Stimulated activated naive CD8-positive, alpha-beta T cell treated with anti-CD3 and anti-CD28 coated beads, Interleukin-15, amount 100 ng/mL, for 72 hours (primary cell): ENCODE measurements around the gene TERT.

Source experiments
- ATAC-seq: fragments of 150-1000 bp; cut with Tn5 transposase; 2 replicates; pipeline ENCODE4 v1.10.0; 2021; ENCODE audit warnings: mild to moderate bottlenecking, moderate library complexity
- DNase-seq, 2 donors: peaks; one replicate each; pipeline ENCODE4 v3.0.0; 2021 to 2022
- H3K27ac Mint-ChIP-seq, 2 donors: one replicate each; pipeline ENCODE4 v1.8.0; 2022; ENCODE audit warnings: mild to moderate bottlenecking in 2 of 2, mixed read lengths in 2 of 2, moderate library complexity in 2 of 2
- H3K27me3 Mint-ChIP-seq: one replicate; pipeline ENCODE4 v1.8.0; 2022; ENCODE audit warnings: mixed read lengths
- H3K4me1 Mint-ChIP-seq: one replicate; pipeline ENCODE4 v1.8.0; 2022; ENCODE audit warnings: mild to moderate bottlenecking, mixed read lengths
- H3K4me3 Mint-ChIP-seq, 2 donors: one replicate each; pipeline ENCODE4 v1.8.0; 2022; ENCODE audit warnings: mild to moderate bottlenecking in 2 of 2, mixed read lengths in 2 of 2, moderate library complexity in 1 of 2
- H3K9me3 Mint-ChIP-seq, 2 donors: one replicate each; pipeline ENCODE4 v1.8.0; 2022; ENCODE audit warnings: mixed read lengths in 2 of 2

TERT gene

DNA sequence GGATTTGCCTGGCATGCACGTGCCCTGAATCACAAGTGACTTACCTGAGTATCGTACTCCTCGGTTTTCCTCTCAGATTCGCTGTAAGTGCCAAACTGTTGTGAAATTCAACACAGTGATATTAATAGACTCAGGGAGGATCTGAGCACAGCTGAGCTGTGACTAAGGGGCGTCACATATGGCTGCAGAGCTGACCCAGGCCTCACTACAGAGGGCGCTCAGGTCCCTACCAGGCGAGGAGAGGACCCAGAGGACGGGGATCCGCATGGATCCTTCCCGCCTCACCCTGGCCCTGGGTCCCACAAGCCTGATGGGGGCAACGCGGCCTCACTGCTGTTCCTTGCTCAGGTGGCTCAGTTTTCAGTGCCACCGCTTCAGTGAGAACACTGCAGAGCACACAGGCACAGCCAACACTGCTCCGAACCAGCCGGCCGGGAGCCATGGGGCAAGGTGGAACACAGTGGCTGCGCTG is 29.9 kb upstream of the TERT start:
- DNase-seq = no peak
- Mint-ChIP-seq H3K4me1 (no peaks in the 10 kb centered on the region), H3K27ac (no peak overlapping the region), H3K4me3 (no peak overlapping the region), H3K9me3 (no peaks in the 10 kb centered on the region), H3K27me3 (no peaks in the 10 kb centered on the region)
- ATAC-seq = no peak

DNA sequence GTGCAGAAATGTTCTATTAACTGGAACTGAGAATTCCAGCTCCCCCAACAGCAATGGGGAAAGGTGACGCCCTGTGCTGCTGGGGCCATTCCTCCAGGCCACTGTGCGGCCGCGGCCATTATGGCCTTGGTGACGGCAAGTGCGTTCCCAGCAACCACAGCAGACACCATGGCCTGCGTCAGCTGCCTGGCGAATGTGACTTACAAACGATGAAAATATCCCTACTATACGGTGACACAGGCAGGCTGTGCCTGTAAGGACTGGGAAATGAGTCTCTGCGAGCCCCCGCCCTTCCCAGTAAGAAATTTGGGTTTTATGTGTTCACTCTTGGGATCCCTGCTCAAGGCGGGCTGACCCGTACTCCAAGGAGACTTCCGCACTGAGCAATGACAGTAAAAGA is 29.4 kb upstream of the TERT start:
- H3K27ac Mint-ChIP-seq = no peak overlapping the region
- H3K27me3 Mint-ChIP-seq = no peaks in the 10 kb centered on the region
- DNase-seq = no peak
- H3K4me1 Mint-ChIP-seq = no peaks in the 10 kb centered on the region
- H3K4me3 Mint-ChIP-seq = no peak overlapping the region
- no peaks in the 10 kb centered on the region for H3K9me3 Mint-ChIP-seq
- no peak for ATAC-seq

GRCh38 chr5:1323803-1324173 is 28.9 kb upstream of the TERT start:
- Mint-ChIP-seq H3K9me3 (no peaks in the 10 kb centered on the region), H3K27ac (no peak overlapping the region), H3K27me3 (no peaks in the 10 kb centered on the region), H3K4me1 (peaks cover 3% of the 10 kb centered on the region), H3K4me3 (no peak overlapping the region)
- ATAC-seq = no peak
- DNase-seq = no peak

- Mint-ChIP-seq H3K9me3 (no peaks in the 10 kb centered on the region), H3K4me3 (no peak overlapping the region), H3K4me1 (peaks cover 9% of the 10 kb centered on the region), H3K27ac (no peak overlapping the region), H3K27me3 (no peaks in the 10 kb centered on the region)
- ATAC-seq (no peak), DNase-seq (no peak)
Measured at GRCh38 chr5:1322955-1323802, 28.3 kb upstream of the TERT start.

DNA sequence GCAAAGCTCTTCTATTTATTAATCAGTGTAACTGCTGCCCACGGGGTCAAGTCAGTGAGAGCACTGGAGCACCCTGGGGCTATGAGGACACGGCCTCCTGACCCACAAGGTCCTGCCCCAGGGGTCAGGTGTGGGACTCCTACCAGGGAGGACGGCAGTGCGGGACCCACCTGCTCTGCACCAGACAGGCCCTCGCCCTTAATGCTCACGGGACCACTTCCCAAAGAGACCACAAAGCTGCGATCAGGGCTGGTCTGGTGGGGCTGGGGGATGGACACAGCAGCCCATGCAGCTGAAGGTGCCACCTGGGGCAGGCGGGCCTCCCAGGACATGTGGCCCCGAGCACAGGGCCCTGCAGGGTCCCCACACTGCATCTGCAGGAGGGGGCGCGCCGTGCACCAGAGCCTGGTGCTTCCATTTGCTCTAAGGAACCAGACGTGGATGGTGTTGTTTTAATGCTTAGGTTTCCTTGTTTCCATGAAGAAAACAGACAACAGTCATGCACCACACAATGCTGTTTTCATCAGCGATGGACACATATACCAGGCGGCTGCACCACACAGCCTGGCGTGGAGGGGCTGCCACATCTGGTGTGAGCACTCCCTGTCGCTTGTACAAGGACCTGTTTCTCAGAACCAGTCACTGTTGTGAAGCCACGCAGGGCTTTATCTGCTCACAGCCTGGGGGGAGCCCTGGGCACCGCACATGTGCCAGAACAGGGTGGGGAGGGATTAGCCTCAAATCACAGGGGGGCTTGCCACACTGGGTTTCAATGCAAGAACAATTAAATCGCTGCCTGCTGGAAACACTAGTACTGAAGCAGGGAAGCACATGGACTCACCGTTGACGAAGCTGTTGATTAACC is 27.4 kb upstream of the TERT start:
- peak; percentile 34 for ATAC-seq
- Mint-ChIP-seq H3K27ac (peak overlapping the region in 1 of 2 donors; percentile 19), H3K27me3 (no peaks in the 10 kb centered on the region), H3K4me1 (peaks cover 16% of the 10 kb centered on the region), H3K4me3 (no peak overlapping the region), H3K9me3 (no peaks in the 10 kb centered on the region)
- DNase-seq = no peak

DNA sequence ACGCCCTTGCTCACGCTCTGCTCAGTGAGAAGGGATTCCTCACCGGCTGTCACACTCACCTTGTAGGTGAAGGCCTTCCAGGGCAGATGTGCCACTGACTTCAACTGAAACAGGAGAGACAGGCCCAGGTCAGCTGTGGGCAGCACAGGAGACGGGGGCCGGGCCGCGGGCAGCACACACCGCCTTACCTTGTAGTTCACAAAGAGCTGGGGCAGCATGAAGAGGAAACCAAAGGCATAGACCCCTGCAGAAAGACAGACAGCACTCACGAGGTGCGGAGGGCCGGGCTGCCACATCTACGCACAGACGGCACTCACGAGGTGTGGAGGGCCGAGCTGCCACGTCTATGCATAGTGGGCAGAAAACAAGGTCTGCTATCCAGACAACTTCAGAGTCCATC is 26.7 kb upstream of the TERT start:
- no peaks in the 10 kb centered on the region for H3K27me3 Mint-ChIP-seq
- no peak overlapping the region for H3K4me3 Mint-ChIP-seq
- ATAC-seq (no peak), DNase-seq (no peak)
- H3K27ac Mint-ChIP-seq = no peak overlapping the region
- peaks cover 23% of the 10 kb centered on the region for H3K4me1 Mint-ChIP-seq
- no peaks in the 10 kb centered on the region for H3K9me3 Mint-ChIP-seq

GRCh38 chr5:1320436-1321344 is 25.8 kb upstream of the TERT start:
- no peak overlapping the region for H3K4me3 Mint-ChIP-seq
- peaks cover 32% of the 10 kb centered on the region for H3K4me1 Mint-ChIP-seq
- H3K27ac Mint-ChIP-seq = no peak overlapping the region
- no peak for ATAC-seq
- DNase-seq = no peak
- H3K27me3 Mint-ChIP-seq = no peaks in the 10 kb centered on the region
- no peaks in the 10 kb centered on the region for H3K9me3 Mint-ChIP-seq

DNA sequence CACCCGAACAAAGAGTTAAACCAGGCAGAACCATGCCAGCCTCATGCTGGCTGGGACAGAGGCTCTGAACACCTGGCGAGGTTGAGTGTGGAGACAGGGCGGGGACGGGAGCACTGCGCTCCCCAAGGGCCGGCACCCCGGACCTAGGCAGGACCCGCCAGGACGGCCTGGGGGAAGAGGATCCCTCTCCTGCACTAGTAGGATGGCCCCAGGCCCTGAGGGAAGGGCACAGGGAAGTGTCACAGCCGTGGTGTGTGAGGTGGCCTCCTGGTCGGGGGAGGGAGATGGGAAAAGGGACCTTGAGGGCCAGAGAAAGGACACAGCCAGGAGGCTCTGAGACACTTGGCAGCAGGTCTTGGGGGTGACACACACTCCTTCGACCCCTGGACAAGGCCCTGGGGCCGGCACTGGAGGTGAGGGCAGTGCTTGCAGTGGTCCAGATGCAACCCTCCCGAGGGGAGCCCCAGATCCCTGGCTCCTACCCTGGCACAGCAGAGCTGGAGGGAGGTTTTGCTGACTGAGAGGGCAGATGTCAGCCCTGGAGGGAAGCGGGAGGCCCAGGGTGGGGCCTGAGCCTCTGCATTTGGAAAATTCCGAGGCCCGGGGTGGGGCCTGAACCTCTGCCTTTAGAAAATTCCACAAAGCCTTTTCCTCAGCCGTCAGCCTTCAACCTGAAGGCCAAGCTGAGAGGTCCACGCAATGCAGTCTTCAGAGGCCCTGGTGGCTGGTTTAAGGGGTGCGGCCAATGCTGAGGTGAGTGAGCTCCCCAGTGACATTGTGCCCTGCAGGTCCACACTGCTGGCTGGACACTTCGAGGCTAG is 24.8 kb upstream of the TERT start:
- no peaks in the 10 kb centered on the region for H3K27me3 Mint-ChIP-seq
- H3K4me1 Mint-ChIP-seq = peaks cover 42% of the 10 kb centered on the region
- H3K4me3 Mint-ChIP-seq = no peak overlapping the region
- H3K9me3 Mint-ChIP-seq = no peaks in the 10 kb centered on the region
- no peak for DNase-seq
- no peak overlapping the region for H3K27ac Mint-ChIP-seq
- no peak for ATAC-seq

DNA sequence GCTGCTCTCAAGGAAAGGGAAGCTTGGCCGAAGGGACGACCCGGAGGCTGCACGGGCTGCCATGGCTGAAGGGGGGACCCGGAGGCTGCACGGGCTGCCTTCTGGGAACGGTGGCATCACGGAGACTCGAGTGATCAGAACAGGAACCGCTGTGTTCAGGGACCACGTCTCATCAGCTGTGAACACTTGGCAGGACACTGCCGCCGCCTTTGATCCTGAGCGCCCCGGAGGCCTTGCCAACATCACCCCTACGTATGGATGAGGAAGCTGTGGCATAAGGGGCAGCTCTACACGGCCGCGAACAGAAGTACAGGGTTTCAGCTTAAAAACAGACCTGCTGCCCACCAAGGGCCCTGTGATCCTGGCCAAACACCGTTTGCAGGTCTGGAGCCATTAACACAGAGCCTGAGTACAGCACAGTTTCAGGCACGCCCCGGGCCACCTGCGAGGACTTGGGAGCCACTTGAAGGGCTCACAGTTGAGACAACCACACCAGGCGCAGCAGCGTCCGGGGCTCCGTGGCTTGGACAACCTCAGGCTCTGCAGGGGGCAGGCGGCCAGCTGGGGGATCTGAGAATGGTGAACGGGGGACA is 23.9 kb upstream of the TERT start:
- Mint-ChIP-seq H3K4me1 (peaks cover 51% of the 10 kb centered on the region), H3K4me3 (no peak overlapping the region), H3K9me3 (no peaks in the 10 kb centered on the region), H3K27ac (no peak overlapping the region), H3K27me3 (peaks cover 7% of the 10 kb centered on the region)
- DNase-seq (no peak), ATAC-seq (no peak)

GRCh38 chr5:1317921-1318565 is 23.2 kb upstream of the TERT start:
- Mint-ChIP-seq H3K27me3 (peaks cover 10% of the 10 kb centered on the region), H3K27ac (no peak overlapping the region), H3K4me3 (no peak overlapping the region), H3K9me3 (no peaks in the 10 kb centered on the region), H3K4me1 (peaks cover 59% of the 10 kb centered on the region)
- no peak for DNase-seq
- ATAC-seq = no peak

DNA sequence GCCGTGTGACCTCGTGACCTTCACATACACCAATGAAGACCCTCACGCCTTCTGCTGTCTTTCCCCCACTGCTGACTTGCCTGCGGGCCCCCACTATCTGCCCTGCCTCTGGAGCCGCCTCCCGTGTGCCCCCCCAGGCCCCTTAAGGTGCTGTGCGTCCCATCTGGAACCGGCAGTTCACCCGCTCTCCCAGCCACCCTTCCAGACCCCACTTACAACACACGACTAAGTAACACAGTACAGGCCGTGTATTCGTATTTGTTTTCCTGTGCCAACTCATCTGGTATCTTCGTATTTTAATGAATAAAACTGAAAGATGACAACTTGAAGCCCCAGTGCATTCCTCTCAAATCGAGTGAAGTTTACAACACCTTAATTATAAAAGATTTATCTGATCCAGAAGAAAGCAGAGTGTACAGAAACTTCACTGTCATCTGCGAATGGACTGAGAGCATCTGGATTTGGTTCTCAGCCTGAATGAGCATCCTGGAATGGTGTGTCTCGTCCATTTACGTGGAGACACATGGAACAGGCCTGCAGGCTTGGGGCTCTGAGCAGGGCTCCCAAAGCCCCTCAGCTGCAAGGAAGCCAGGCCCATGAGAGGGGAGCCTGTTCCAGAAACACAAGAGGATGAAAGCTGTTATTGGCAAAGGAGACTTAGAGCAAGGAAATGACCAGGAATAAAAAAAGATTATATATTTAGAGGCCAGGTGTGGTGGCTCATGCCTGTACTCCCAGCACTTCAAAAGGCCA is 21.9 kb upstream of the TERT start:
- Mint-ChIP-seq H3K27me3 (peaks cover 10% of the 10 kb centered on the region), H3K9me3 (no peaks in the 10 kb centered on the region), H3K27ac (peak overlapping the region; percentile 8 to 72), H3K4me3 (peak overlapping the region; percentile 69 to 82), H3K4me1 (peaks cover 71% of the 10 kb centered on the region)
- ATAC-seq (peak; percentile 1), DNase-seq (no peak)

DNA sequence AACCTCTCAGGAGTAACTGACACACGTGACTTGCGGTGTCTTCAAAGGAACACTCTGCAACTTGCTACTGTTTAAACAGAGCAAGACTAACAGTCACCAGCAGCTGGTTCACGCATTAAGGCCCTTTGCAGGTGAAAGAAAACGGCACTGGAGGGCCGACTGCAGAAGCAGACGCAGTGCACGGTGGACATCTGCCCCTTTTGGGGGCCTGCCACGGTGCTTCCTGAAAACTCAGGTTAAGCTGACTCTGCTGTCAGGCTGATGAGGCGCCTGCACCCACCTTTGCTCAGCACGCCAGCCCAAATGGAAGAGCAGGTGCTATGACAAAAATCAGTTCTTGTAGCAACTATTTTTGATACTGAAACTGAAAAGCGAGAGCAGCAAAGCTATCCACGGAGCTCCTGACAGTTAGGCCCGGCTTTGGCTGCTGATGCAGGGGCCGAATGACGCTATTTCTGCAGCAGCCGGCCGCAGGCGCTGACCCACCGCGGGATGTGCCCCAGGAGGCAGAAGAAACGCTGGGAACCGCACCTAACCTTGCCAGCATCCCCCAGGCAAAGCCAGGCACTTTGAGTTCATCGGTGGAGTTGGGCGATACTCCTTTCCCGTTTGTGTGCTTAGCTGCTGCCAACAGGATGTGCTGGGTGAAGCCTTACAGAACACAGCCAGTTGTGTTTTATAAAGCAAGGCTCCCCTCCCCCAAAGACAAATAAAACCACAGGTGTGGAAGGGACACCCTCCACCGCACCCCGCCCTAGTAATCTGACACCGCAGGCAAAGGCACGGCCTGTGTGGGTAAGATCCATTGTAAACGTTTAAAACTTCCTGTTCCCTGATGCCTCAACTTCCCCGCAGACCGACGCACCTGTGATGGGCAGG is 21.1 kb upstream of the TERT start:
- H3K4me3 Mint-ChIP-seq = peak overlapping the region; percentile 69 to 82
- peak; percentile 45 to 47 for DNase-seq
- H3K27ac Mint-ChIP-seq = peak overlapping the region; percentile 49 to 72
- H3K4me1 Mint-ChIP-seq = peaks cover 79% of the 10 kb centered on the region
- H3K9me3 Mint-ChIP-seq = no peaks in the 10 kb centered on the region
- peak; percentile 69 for ATAC-seq
- H3K27me3 Mint-ChIP-seq = peaks cover 10% of the 10 kb centered on the region
